ENCODE results near the gene CTSO. TPM values are rescaled to one million over a fixed set of nuclear protein-coding genes. Genes with fewer than 3 reads are reported as not detected.

Gene CTSO
- total RNA-seq, result 1.7 and 7.6 TPM in 2 replicates

DNA sequence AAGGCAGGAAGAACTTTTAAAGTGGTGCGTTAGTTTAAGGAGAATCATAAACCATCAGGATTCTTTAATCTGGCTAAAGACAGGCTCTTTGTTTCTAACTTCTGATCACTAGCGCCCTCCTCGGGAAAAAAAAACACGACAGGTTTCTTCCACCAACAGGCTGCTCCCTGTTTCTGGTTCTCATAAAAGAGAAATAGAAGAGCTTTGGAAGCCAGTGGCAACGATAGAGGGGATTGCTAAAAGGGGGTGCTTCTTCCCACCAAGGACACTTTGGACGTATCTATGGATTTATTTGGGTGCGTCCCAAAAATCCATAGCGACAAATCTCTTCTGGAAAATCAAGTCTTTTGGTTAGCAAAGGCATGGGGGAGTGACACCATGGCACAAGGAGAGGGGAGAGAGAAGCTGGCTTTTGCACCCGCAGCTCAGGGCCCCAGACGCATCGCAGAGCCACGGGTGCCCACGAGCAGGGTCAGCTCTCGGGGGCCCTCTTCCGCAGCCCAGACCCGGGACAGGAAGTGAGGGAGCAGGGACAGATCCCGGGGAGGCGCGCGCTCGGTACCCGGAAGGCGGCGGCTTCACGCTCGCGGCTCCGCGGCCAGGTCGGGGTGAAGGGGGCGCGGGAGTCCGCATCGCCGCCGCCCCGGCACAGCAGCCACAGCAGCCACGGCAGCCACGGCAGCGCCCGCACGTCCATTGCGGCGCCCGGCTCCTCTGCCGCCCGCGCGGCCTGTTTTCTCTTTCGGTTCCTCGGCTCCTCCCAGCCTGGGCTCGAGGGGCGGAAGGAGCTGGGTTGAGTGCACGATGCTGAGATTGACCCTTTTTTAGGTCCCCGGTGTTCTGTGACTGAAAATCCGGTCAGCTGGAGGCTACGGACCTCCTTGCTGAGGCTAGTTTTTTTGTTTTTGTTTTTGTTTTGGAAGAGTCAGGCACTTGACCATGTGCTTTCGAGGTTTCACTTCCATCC, at the start of gene CTSO:
CTSO (minus strand) TSS at position 716 of the 967 bp plus-strand sequence; CDS start at position 697, 19 bp downstream.

DNA sequence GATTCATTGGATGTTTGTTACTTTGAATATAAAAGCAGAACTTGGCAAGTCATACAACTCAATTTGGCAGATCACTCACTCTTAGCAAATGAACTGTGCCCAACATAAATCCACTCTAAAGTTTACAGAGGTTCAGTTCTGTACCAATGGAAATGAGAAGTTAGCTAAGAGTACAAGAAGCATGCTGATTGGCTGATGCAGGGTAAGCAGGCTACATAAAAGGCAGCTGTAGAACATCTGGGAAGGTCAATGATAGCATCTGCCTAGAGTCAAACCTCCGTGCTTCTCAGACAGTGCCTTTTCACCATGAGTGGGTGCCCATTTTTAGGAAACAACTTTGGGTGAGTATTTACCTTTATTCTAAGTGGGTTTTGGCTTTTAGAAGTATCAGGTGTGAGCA, 50.2 kb downstream of the CTSO start, which contains the start of gene TDO2:
TDO2 (plus strand) TSS at position 244 of the 400 bp plus-strand sequence; CDS start at position 307, 63 bp downstream.

Other genes starting within 250 kb of the CTSO start
- 1.4 and 2.7 TPM in 2 replicates for gene GUCY1B1, start 194.8 kb downstream of the CTSO start, total RNA-seq
- not detected in 2 replicates for gene ASIC5, start 87.6 kb downstream of the CTSO start, total RNA-seq
- under 0.01 and 1.3 TPM in 2 replicates for gene TDO2, start 50.2 kb downstream of the CTSO start, total RNA-seq